PC-9 (cell line): Measurements from ENCODE around the gene RAMP2.

Source experiments
- CTCF ChIP-seq: fragments of 200-600 bp; sonication (generic); conservative IDR thresholded peaks from 2 replicates; pipeline ENCODE4 v1.6.1; 2017; ENCODE audit warnings: mixed run types, antibody characterized with exemption, mild to moderate bottlenecking, moderate library complexity
- EZH2 ChIP-seq: fragments of 200-600 bp; sonication (generic); IDR thresholded peaks from 2 replicates; pipeline ENCODE4 v1.8.0; 2017; ENCODE audit warnings: antibody characterized with exemption, low read depth

- no peak for TF ChIP-seq CTCF
- no peak for TF ChIP-seq EZH2
Measured at GRCh38 chr17:42809250-42809649, 48.2 kb downstream of the RAMP2 start.
